Measurements from ENCODE around the gene PIK3C2G. TPM values are rescaled to one million over a fixed set of nuclear protein-coding genes. Genes with fewer than 3 reads are reported as not detected.

PIK3C2G gene
- total and polyA plus RNA-seq, 10 of the 15 experiments (the other 5 are each of a cell fraction or from before 2014, with no cell fraction given): not detected

GRCh38 chr12:18394742-18395141 is 133.4 kb downstream of the PIK3C2G start:
- ChIA-PET SMC1A (ENCODE audit: uncharacterized antibody, unreplicated experiment) (no interaction called here), POLR2A (no interaction called here), RAD21 (ENCODE audit: unreplicated experiment) (no interaction called here), CTCF (no interaction called here)
- Histone ChIP-seq H3K27ac (ENCODE audit: control insufficient read depth, insufficient read depth) (no peak overlapping the region), H3K27me3 (replicated peaks in 1 of 2; ENCODE audit: control insufficient read depth in 2 of 2, insufficient read depth in 2 of 2, low read length in 1 of 2) (no peaks in the 10 kb centered on the region), H3K9ac (ENCODE audit: control insufficient read depth, insufficient read depth, low read length) (no peak overlapping the region), H3K36me3 (ENCODE audit: control insufficient read depth in 2 of 2, insufficient read depth in 2 of 2, low read length in 1 of 2) (no peaks in the 10 kb centered on the region), H3K9me3 (replicated peaks; ENCODE audit: control insufficient read depth, insufficient read depth, low read length) (no peaks in the 10 kb centered on the region), H3K4me3 (no peak overlapping the region), H4K20me1 (ENCODE audit: control insufficient read depth, insufficient read depth) (no peaks in the 10 kb centered on the region), H3K4me1 (ENCODE audit: control insufficient read depth, insufficient read depth, low read length) (no peaks in the 10 kb centered on the region), H3K79me2 (ENCODE audit: control insufficient read depth, insufficient read depth, low read length) (no peaks in the 10 kb centered on the region), H2AFZ (ENCODE audit: control insufficient read depth, low read depth, low read length) (no peak overlapping the region), H3K4me2 (ENCODE audit: control insufficient read depth, insufficient read depth) (no peak overlapping the region)
- TF ChIP-seq BCL3 (IDR thresholded peaks at IDR 0.05; ENCODE audit: borderline replicate concordance, insufficient read depth, low read depth, low read length, poor library complexity, severe bottlenecking): no peak
- TF ChIP-seq USF2 (IDR thresholded peaks at IDR 0.05; ENCODE audit: borderline replicate concordance, low read depth, low read length): no peak
- no peak for TF ChIP-seq ZZZ3 (IDR thresholded peaks at IDR 0.05; ENCODE audit: control insufficient read depth, insufficient read length, low read depth)
- no peak for TF ChIP-seq SP1 (IDR thresholded peaks at IDR 0.05; ENCODE audit: low read depth, low read length)
- TF ChIP-seq IRF4 (IDR thresholded peaks at IDR 0.05; ENCODE audit: low read depth, low read length): no peak
- TF ChIP-seq RUNX3 (IDR thresholded peaks at IDR 0.05; ENCODE audit: low read length): no peak
- no peak for TF ChIP-seq ZBTB40 (IDR thresholded peaks at IDR 0.05; ENCODE audit: borderline replicate concordance)
- no peak for TF ChIP-seq IKZF1 (conservative IDR thresholded peaks at IDR 0.05)
- TF ChIP-seq TCF7 (IDR thresholded peaks at IDR 0.05; ENCODE audit: borderline replicate concordance): no peak
- TF ChIP-seq SMAD5 (IDR thresholded peaks at IDR 0.05; ENCODE audit: low read depth): no peak
- no TSS peak for BruUV-seq (replicated peaks)
- in situ Hi-C loops (cut with MboI) (no loop called here), intact Hi-C loops (cut with micrococcal nuclease; ENCODE audit: unreplicated experiment) (no loop called here)
- ATAC-seq (no peak), DNase-seq (ENCODE audit: low read depth, low spot score) (no peak), FAIRE-seq (no peak)
- WGBS (ENCODE audit: insufficient coverage, insufficient replicate concordance, low lambda C conversion rate, missing lambda C conversion rate): 71% methylated on average over 1 of the region's 1 CpG

Data from GM12878 (cell line).